HG02642 (cell line): ENCODE data around the gene PRICKLE1.
A peak's percentile ranks its signal among the peaks of the same experiment; 100 is the strongest.

Experiments
- ATAC-seq: cut with Tn5 transposase; IDR thresholded peaks from one replicate; pipeline ENCODE4 v1.9.1; 2021; ENCODE audit warnings: mild to moderate bottlenecking; ENCODE audit not compliant: unreplicated experiment, poor library complexity

The PRICKLE1 gene

DNA sequence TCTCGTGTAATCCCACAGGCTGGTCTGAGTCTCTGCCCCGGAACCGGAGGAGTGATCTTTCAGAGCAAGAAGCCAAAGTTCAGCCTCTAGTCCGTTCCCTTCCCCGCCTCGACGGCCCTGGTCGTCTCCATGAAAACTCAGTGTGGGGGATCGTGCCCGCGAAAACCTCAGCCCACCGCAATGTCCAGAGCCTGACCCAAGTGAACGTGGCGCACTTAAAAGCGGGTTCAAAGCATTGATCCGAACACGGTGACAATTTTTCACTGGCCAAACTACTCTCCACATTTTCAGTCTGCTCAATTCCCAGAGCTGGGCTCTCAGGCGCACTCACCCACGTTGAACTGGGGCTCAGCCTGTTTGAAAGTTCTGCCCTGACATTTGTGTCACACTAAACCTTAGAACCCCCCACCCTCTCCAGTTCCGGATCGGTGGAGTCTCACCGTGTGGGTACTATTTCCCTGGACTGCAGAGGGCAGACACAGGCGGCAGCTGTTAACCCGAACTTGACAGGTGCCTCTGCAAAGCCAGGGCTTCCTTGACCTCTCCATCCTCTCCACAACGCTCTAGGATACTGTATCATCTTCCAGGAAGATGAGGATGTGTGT, 886 bp upstream of the PRICKLE1 start:
- no peak for ATAC-seq

DNA sequence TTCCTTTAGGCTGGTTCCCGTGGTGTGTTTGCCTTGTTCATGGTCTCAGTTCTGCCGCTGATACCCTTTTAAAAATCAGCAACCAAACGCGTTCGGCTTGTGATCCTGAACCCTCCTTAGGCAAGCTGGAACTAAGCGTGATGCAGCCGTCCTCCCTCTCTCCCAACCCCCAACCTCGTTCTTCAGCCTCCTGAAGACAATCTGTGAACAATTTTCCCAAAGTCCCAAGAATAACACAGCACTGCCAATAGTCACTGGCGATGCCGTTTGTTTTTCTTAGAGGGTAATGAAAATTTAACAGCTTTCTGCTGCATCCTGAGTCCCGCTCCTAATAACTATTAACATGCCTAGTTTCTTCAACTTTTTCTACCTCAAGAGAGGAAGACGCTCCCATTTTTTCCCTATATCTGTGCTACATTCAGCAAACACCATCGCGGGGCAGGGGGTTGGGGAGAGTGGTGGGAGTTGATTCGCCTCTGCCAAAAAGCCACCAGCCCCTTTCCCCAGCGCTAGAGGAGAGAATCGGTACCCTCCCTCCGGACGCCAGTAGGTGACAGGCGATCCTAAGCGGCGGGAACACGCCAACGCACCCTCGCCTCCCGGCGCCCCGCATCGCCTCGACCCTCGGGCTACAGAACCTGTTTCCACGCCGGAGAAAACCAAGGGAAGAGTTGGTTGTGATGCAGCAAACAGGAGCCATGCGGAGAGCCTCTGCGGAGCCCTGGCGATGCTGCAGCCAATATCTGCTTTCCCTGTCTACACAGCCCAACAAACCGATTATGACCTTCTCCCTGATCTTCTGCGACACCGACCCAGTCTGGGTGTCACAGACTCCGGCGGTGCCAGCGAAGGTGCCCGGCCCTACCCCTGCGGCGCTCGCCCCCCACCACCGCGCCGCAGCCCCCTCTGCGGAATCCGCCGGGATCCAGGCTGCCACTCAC, 752 bp downstream of the PRICKLE1 start:
- ATAC-seq = peak; percentile 26

DNA sequence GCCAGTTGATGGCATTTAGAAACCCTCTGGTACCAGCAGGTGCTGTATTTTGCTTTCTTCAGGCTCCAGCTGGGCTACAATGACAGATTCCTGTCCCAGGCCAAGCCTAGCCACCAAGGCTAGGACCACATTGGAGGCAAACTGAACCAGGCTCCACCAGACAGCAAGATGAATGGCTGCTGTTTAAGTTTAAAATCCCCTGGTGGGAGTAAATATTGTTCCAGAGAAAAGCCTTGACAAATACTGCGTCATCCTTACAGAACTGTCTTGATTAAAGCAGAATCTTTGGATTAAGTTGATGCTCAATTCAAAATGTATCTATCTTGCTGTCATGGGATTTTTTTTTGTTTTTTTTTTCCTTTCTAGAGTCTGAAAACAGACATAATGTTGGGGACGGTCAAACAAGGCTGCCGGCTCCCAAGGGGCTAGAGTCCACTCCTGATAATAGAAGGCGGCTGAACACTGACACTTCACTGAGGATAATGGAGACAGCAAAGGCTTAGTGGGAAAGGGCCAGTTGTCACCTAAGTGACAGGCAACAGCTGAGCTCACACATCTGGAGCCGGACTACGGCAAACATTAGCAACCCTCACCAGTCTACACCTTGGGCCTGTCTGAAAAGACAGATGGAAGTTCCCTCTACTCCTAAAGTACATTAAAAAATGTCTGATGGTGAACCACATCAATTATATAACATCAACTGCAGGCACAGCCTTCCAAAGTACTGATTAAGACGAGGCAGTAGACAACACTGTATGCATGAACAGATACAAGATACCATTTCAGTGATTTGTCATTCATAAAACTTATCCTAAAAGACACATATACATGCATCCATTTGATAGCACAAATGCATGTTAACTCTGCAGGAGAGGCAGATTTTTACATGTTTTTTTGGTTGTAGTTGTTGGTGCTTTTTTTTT, 1.7 kb downstream of the PRICKLE1 start:
- ATAC-seq = no peak

DNA sequence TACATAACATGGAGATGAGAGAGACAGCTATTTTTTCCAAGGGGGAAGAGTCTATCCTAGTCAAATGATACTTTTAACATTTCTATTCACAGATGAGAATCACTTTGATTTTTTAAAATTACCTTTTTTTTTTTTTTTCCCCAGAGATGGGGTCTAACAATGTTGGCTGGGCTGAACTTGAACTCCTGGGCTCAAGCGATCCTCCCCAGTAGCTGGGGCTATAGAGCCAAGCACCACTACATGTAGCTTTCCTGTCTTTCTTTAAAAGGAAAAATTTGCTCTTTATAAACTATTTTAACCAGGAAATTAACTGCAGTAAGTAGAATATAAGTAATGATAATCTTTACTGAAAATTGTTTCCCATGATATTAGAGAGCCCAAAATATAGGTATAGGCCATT, 3.3 kb downstream of the PRICKLE1 start:
- ATAC-seq = no peak

DNA sequence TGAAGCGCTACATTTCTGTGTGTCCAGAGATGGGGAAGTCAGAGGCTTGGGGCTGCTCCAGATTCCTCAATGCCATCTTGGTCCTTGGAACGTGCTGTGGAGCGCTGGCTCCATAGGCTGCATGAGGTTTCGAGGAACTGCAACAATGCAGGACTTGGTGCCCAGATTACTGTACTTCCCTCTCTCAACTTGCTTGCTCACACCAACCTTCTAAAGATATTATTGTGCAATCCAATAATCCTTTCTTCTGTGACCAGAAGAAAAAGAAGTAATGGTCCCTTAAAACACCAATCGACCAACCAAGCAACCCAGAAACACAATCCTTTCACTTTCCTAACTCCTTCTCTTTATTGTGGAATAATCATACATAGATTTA, 3.7 kb downstream of the PRICKLE1 start:
- no peak for ATAC-seq

DNA sequence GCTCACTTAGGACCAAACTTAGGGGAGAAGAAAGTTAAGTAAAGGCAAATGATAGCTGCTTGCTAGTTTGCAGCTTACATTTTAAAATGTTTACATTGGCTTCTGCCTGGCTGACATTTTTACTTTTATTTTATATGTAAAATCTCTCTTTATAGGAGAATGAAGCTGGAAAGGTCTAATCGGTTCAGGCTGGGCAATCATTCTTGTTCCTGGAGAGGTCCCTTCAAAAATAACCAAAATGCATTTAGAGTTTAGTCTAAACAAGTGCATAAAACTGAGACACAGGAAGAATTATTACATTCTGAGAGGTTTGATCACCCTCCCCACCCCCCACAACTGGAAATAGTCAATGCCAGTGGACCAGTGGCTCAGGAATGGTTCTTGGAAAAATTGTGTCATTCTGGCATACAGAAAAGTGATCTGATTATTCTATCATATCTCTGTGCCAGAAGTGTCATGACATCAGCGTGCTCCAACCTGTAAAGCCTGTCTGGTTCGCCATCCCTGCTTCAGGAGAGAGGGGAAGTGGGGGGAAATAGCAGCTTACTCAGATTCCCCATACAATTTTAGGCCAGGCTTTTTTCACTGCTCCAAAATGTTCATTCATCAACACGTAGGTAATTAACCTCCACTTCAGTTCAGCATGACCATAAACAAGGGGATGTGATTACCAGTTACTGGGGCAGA, 4.2 kb downstream of the PRICKLE1 start:
- ATAC-seq = no peak

DNA sequence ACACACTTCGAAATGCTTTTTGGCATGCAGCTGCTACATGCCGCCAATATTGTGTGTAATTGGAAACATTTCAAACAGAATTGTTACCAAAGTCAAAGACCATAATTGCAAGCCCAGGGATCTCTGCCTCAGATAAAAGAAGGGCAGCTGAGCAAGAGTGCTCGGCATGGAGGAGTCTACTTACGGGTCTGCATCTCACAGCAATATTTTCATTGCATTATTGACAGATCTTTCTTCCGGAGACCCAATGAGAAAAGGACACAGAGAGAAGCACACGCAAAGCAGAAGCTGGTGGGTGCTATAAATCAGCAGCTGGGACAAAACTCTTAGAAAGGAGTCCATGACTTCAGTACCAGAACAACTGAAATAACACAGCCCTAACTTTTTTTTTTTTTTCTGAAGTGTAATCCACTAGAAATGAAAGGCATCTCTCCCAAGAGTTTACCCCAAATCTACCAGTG, 4.9 kb downstream of the PRICKLE1 start:
- no peak for ATAC-seq

DNA sequence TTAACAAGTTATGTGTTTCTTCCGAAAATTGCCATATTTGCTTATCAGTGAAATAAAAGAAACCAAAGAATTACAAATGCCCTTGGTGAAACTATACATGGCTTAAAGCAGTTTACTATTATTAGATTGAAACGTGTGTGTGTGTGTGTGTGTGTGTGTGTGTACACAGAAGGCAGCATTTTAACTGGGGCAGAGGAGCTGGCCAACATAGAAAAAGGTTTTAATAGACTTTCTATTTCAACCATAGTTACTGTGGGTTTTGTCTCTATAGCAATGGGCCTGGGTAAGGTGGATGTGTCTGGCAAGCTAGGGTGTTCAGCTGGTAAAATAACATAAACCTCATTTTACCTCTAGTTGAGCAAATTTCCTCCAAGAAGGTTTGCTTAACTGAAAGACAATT, 6.5 kb downstream of the PRICKLE1 start:
- no peak for ATAC-seq

DNA sequence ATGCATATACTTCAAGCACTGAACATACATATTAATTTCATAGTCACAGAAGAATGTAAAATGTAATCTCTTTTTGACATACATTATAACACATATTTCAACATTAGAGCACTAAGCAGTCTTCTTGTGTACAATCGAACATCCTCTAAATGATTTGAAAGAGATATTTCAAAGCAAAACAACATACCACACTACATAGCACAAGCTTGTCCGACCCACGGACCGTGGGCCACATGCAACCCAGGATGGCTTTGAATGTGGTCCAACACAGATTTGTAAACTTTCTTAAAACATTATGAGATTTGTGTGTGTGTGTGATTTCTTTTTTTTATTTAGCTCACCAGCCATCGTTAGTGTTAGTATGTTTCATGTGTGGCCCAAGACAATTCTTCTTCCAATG, 7.0 kb downstream of the PRICKLE1 start:
- ATAC-seq = no peak

DNA sequence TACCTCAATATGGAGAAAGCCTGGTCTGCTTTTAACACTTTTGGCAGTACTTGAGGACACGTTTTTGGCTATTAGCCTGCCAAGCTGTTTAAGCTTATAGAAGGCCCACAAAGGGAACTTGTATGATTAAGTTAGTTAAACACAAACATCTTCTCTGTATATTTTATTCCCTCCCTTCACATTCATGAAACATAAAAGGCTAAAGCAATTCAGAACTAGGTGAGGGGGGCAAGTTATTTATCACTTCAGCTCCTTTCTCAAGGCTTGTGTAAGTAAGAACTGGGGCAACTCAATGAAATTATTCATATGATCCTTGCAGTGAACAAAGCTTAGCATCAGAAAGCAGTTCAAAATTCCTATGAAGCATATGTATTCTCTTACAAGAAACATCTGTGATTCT, 7.5 kb downstream of the PRICKLE1 start:
- no peak for ATAC-seq

DNA sequence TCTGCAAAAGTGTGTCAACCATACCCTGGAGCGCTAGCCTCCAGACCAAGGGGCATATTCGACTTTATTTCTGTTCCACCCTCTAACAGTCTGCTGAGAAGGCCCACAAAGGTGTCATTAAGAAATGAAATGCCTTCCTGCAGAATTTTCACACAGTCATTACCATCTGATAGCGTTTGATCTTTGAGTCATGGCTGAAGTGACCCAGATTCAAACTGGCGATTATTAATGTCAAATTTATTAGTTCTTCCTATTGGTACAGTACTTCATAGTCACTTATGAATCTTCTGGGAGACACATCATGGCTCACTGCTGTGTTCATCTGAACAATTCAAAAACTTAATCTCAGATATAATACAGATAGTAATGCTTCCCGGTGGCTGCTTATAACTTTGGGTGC, 13.2 kb downstream of the PRICKLE1 start:
- no peak for ATAC-seq

DNA sequence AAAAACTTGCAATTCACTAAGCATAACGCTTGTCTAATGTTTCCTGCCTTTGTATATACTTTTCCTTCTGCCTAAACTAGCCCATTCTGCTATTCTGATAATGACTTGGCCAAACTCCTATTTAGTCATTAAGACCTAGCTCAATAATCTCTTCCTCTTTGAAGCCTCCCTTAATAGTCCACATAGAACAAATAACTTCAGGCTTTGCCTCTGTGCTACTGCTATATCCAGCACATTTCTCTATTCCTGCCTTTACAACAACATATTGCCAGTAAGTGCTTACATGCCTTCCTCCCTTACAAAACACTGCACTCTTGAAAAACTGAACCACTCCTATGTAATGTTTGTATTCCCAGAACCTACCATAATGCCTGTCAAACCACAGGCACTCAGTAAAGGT, 13.8 kb downstream of the PRICKLE1 start:
- no peak for ATAC-seq

DNA sequence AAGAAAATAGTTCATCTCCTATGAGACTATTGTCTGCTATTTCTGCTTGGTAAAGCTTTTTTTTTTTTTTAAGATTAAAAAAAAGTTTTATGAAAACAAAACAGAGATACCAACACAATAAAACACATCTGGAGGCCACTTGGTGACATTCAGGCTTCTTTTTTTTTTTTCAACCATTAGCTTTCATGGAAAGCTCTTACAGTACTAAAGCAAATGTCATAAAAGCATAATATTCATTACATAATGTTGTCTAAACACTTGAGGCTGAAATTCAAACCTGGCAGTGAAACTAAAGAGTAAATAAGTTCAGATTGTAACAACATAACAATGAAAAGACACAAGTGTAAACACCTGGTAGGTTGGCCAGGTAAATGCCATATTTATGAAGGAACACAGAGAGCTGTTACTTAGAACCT, 14.7 kb downstream of the PRICKLE1 start:
- ATAC-seq = no peak

DNA sequence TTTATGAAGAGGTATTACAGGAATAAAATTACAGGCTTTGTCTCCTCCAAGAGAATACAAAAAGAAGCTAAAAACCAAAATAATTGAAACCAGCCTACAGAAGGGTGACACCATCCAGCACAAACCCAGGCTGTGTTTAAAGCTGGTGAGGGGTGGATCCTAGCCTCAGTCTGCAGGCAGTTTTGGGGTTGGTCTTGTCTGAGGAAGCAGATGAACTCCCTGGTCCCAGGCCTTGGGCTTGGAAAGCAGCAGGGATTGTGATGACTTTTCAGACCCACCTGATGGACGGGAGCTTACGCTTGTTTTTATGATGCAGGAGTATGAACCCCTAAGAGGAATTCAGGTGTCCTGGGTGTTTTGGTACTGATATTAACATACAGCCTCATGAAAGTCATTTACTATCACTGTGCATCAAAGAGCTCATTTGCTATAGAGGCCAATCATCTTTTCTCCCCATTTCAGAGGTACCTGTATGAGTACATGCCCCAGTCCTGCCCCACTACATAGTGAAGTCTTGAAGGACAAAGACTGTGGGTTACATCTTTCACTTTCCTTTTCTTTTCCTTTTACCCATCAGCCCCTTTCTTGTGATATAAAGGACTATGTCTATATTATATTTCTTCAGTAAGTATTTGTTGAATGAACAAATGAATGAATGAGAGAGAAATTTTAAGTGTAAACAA, 18.1 kb downstream of the PRICKLE1 start:
- peak; percentile 42 for ATAC-seq

DNA sequence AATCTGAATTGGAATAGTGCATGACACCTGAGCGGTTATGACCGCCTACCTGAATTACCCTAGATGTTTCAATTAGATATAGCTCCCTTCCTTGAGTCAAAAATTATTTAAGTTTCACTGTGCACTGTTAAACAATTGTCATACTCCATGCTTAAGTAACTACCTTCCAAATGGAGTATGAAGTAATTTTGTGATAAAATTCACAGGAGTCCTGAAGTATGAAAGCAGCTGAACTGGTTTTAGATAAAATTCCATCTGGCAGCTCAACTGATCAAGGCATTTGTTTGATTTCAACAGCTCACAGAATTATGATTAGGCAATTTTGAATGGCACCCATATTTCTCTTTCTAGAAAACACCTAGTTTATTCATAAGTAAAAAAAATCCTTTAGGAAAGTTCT, 19.5 kb downstream of the PRICKLE1 start:
- no peak for ATAC-seq

DNA sequence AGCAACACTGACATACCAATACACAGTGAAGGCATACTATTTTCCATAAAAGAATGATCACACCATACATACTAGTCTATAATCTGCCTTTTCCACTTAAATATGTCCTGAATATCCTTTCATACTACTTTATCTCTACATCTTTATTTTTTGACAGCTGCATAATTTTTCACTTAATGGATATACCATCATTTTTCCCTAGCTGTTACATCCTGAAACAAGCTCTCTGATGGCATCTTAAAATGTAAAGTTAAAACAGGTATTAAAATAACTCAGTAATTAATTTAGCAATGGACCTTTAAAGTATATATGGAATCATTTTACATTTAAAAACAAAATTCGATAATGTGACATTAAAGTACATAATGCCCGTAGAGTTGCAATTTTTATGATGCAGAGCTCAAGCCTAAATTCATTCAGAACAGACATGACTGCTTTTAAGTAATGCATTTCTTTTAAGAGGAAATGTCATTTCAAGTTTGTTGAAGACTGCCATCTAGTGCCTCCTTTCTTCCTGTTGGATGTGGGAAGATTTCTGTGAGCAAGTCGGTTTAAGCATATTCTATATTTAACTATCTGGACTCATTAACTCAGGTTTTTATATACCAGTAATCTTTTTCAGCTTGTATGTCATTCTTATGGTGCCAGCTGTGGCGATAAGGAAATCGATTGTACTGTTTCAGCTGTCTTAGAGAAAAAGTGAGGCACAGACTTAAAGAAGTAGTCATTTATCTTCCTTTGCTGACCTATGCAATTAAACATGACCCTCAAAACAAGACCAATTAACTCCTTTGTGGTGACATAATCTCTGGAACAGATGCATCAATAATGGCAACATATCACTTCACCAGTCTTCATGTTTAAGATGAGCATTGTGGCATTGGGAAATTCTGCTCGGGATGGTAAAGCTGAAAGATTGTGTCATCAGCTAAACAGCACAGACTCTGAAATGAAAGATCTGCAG, 20.3 kb downstream of the PRICKLE1 start:
- ATAC-seq = peak; percentile 74

DNA sequence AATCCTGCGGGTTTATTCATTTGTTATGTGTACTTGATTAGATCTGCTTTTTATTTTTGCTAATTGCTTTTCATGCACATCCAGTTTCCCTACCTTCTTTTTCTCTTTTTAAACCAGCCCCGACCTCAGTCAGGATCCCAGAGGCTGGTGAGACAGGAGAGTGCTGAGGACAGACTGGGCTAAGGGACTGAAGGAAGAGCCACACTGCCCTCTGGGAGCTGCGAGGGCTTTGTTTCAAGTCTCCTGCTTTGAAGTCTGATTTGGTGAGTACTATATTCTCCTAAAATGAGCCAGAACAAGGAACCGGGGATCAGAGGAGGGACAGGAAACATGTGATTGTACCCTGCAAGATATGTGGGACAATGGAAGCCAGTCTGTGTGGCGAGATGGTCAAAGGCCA, 23.9 kb downstream of the PRICKLE1 start:
- no peak for ATAC-seq

DNA sequence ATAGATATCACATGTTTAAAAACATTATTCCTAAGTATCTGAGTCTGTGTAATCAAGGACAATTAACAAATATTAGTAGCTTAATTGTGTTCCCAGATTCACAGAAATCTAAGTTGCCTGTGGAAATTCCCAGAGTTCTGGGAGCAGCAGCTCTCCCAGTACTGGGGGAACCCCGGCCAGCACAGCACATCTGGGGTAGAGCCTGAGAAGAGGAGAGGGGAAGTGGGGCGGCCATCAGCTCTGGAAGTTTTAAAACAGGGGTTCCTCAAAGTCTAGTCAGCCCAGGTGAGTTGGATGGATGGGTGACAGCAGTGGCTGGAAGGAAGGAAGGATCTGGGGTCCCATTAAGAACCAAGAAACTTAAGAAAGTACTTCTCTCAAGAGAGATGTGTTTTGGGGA, 24.6 kb downstream of the PRICKLE1 start:
- no peak for ATAC-seq

DNA sequence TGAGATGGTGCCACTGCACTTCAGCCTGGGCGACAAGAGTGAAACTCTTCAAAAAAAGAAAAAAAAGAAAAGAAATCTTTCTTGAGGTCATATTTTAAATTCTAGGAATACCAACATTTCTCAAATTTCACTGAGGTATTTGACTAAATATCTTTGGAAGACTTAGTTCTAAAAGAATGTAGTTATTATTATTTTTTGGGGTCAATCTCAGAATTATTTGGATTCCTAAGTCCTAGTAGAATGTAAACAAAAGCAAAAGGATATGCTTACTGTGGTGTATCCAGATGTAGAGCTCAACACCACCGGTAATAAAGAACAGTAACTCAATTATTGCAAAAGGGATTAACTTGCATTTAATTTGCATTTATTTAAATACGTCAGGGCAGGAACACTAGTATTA, 25.0 kb downstream of the PRICKLE1 start:
- ATAC-seq = no peak
